GM10266 (cell line): ENCODE data around the gene TGFB1.
"Not testable (repeated sequence)": the region's sequence is repeated elsewhere in the genome, so short reads cannot be mapped to it uniquely, and the experiment has no call there.

Experiments used
- DNase-seq: peaks from one replicate; pipeline ENCODE4 v3.0.0; 2012; ENCODE audit errors: extremely low spot score
- TF ChIP-seq, protein P1 (sequence below): IDR thresholded peaks from 2 replicates; pipeline ENCODE4 v1.5.1; 2012; ENCODE audit warnings: mild to moderate bottlenecking, low read depth; ENCODE audit not compliant: control insufficient read depth, insufficient read depth; ENCODE audit errors: missing control alignments

The TGFB1 gene

DNA sequence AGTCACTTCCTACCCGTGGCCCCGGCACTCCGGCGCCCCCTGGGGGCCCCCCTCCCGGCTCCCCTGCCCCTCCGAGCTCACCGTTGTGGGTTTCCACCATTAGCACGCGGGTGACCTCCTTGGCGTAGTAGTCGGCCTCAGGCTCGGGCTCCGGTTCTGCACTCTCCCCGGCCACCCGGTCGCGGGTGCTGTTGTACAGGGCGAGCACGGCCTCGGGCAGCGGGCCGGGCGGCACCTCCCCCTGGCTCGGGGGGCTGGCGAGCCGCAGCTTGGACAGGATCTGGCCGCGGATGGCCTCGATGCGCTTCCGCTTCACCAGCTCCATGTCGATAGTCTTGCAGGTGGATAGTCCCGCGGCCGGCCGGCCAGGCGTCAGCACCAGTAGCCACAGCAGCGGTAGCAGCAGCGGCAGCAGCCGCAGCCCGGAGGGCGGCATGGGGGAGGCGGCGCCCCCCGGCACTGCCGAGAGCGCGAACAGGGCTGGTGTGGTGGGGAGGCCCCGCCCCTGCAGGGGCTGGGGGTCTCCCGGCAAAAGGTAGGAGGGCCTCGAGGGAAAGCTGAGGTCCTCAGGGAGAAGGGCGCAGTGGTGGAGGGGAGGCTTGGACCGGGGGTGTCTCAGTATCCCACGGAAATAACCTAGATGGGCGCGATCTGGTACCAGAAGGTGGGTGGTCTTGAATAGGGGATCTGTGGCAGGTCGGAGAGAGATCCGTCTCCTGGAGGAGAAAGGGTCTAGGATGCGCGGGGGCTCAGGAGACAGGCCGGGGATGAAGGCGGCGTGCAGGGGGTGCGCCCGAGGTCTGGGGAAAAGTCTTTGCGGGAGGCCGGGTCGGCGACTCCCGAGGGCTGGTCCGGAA lies 885 bp downstream of the TGFB1 start:
- TF ChIP-seq, protein P1, sequence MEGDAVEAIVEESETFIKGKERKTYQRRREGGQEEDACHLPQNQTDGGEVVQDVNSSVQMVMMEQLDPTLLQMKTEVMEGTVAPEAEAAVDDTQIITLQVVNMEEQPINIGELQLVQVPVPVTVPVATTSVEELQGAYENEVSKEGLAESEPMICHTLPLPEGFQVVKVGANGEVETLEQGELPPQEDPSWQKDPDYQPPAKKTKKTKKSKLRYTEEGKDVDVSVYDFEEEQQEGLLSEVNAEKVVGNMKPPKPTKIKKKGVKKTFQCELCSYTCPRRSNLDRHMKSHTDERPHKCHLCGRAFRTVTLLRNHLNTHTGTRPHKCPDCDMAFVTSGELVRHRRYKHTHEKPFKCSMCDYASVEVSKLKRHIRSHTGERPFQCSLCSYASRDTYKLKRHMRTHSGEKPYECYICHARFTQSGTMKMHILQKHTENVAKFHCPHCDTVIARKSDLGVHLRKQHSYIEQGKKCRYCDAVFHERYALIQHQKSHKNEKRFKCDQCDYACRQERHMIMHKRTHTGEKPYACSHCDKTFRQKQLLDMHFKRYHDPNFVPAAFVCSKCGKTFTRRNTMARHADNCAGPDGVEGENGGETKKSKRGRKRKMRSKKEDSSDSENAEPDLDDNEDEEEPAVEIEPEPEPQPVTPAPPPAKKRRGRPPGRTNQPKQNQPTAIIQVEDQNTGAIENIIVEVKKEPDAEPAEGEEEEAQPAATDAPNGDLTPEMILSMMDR = peak; percentile 62
- peak; percentile 87 for DNase-seq

DNA sequence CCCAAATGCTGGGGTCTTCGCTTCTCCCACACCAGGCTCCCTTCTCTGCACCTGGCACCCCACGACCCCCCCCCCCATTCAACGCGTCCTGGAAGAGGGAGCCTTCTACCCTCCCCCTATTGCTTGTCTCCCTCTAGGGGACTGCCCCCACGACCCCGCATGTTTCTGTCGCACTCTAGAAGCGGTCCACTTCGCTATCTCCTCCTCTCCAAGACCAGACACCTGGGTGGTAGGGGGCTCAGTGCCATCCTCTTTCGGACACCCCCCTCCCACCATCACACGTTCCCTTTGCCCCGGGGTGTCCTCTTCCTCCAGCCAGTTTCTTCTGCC lies 1.5 kb downstream of the TGFB1 start:
- TF ChIP-seq, protein P1 = no peak
- DNase-seq = no peak

DNA sequence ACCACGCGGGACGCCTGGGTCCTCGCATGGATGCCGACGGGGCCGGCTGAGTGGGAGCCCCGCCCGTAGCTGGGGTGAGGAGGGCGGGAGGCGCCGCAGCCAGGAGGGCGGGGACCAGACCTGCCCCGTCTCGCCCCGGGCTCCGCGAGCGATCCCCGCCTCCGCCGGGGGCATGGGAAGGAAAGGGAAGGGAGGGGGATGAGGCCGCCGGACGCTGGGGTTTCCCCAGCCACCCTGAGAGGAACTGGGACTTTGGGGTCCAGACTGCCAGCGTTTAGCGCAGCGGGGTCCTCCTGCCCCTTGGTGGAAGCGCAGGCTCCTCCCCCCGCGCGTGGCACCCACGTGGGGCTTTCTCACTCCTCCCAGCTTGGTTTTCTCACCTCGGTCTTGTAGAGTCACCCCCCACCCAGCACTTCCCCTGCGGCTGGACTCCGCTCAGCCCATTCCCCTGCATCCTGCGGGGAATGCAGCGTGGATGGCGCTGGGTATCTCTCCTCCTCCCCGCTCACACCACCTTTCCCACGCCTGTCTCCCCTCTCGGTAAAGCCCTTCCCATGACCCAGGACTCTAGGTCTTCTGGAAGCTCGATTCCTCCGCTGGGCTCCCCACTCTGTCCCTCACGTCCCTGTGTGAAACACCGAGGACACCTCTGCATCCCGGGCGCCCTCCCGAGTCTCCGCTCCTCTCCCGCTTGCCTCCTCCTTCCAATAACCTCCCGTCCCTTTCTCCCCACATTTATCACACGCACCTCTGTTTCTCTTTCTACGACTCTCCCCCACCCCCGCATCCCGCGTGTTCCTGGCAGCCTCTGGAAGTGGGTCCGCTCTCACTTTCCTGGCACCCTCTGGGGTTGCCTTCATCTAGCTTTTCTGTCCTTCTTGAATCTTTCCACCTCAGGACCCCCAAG lies 2.1 kb downstream of the TGFB1 start:
- TF ChIP-seq, protein P1 = no peak
- DNase-seq = peak; percentile 87

DNA sequence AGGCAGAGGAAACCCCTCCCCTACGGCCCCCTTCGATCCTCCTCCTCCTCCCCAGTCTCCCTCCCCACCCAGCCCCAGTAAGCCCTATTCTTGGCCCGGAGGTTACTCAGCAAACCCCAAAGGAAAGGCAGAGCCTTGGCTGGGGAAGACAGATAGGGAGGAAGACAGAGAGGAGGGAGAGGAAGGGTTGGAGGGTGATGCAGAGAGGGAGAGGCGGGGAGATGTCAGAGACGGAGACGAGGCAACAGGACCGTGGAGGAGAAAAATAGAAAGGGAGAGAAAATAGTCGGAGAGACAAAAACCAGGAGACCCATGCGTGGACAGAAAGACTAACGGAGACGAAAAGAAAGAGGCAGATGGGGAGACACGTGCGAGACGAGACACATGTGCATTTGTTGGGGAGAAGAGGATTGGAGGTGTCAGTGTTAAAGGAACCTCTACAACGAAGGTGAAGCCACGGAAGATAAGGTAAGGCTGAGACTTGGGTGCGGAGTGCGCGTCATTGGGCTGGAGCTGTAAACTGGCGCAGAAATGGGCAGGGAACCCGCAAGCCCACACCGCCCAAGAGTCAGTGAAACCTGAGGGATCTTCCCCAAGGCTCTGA lies 2.9 kb downstream of the TGFB1 start:
- TF ChIP-seq, protein P1 = no peak

DNA sequence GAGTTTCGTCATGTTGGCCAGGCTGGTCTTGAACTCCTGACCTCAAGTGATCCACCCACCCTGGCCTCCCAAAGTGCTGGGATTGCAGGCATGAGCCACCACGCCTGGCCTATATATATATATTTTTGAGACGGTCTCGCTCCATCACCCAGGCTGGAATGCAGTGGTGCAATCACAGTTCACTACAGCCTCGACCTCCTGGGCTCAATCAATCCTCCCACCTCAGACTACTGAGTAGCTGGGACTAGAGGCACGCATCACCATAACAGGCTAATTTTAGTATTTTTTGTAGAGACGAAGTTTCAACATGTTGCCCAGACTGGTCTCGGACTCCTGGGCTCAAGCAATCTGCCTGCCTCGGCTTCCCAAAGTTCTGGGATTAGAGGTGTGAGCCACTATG lies 6.8 kb downstream of the TGFB1 start:
- not testable (repeated sequence) for DNase-seq

More for the DNA sequence above, 2.9 kb downstream of the TGFB1 start:
- DNase-seq = no peak

DNA sequence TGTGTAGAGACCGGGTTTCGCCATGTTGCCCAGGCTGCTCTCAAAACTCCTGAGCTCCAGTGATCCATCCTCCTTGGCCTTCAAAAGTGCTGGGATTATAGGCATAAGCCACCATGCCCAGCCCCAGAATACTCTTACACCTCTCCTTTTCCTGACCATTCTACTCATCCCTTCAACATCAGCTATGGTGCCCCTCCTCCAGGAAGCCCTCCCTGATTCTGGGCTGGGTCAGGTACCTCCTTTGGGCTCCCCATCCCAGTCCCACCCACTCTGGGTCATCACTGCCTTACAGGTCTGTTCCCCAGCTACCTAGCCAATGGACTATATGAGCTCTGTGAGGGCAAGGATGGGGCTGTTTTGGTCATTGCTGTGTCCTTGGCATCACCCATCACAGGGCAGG lies 9.6 kb downstream of the TGFB1 start:
- DNase-seq = no peak
- TF ChIP-seq, protein P1 = no peak

DNA sequence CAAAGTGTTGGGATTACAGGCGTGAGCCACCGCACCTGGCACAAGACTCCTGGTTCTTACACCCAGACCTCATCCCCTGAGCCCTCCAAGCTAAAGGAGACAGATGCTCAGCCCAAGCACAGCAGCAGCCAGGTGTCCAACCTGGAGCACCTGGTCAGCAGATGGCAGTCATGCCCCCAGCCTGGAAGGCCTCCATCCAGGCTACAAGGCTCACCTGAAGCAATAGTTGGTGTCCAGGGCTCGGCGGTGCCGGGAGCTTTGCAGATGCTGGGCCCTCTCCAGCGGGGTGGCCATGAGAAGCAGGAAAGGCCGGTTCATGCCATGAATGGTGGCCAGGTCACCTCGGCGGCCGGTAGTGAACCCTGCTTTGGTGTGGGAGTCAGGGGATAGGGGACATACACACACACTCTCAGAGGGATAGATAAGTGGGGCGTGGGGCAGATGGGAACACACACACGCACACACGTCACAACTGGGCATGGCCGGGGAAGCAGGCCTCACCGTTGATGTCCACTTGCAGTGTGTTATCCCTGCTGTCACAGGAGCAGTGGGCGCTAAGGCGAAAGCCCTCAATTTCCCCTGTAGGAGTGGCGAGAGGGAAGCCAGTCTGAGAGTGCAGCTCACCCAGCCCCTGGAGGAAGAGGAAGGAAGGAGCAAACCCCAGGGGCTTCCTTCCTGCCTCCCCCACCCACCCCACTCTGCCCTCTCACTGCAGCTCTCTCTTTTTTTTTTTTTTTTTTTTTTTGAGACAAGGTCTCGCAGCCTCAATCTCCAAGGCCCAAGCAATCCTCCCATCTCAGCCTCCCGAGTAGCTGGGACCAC lies 11.8 kb downstream of the TGFB1 start:
- DNase-seq = no peak
- TF ChIP-seq, protein P1 = no peak
